ENCODE data around the gene MYOZ3.

Gene MYOZ3

DNA sequence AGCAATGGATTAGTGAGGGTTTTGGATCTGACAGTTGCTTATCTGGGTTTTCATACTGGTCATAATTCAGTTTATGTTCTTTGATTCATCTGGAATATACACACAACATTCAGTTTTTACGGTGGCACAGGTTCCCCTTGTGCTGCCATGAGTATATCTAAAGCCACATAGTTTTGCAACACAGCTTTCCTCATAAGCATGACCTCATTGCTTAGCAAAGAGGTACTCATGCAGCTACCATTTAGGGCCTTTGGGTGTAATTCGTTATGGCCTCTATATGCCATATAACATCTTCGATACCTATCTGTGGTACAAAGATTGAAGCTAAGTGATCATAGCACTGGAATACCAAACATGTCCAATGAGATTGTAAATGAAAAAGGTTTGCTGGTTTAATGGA lies 42.7 kb downstream of the MYOZ3 start:
- TF ChIP-seq GATA2 (IDR thresholded peaks at IDR 0.05; ENCODE audit: low read depth, low read length) = no peak
- TF ChIP-seq GATA3 (IDR thresholded peaks at IDR 0.05; ENCODE audit: low read depth, low read length) = no peak

- TF ChIP-seq GATA2 (IDR thresholded peaks at IDR 0.05; ENCODE audit: low read depth, low read length) (no peak), GATA3 (IDR thresholded peaks at IDR 0.05; ENCODE audit: low read depth, low read length) (no peak)
Measured at GRCh38 chr5:150706776-150707390, 45.8 kb downstream of the MYOZ3 start.

DNA sequence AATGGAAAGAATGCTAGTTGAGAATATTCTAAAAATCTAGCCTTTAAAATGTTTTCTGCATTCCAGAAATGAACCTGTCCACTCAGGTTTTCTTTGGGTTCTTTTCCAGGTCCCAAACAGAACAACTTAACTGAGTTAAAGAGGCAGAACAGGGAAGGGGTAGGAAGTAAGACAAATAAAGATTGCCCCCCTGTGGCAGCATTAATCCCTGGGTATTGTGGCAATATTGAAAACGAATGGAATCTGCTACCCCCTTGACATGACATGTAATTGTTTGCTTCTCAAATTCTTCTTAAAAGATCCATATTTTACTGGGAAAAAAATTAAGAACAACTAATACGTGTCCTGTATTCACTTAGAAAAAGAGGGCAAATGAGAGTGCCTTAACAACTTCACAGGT lies 49.1 kb downstream of the MYOZ3 start:
- no peak for TF ChIP-seq GATA2 (IDR thresholded peaks at IDR 0.05; ENCODE audit: low read depth, low read length)
- no peak for TF ChIP-seq GATA3 (IDR thresholded peaks at IDR 0.05; ENCODE audit: low read depth, low read length)

DNA sequence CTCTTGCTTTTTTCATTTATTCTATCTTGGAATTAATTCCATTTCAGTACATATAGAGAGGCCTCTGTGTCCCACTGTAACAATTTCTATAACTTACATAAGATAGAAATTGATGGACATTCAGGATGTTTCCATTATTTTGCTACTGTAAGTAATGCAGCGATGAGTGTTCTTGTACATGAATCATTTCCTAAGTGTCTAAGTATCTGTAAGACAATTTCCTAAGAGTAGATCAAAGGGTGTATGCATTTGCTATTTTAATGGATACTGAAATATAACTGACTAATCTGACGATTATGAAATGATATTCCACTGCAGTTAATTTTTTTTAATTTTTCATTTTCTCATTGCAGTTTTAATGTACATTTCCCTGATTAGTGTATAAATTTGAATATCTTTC lies 62.8 kb downstream of the MYOZ3 start:
- TF ChIP-seq GATA2 (IDR thresholded peaks at IDR 0.05; ENCODE audit: low read depth, low read length) (no peak), GATA3 (IDR thresholded peaks at IDR 0.05; ENCODE audit: low read depth, low read length) (no peak)

All from SH-SY5Y (cell line).